Lung (tissue), 16 donors: ENCODE measurements around the gene TMEM240. TPM values are rescaled to one million over a fixed set of nuclear protein-coding genes. Genes with fewer than 3 reads are reported as not detected.

Experiments used
- ATAC-seq: fragments of 200-7000 bp; cut with Tn5 transposase; one replicate; pipeline ENCODE4 v1.9.1; 2020; ENCODE audit warnings: moderate number of reproducible peaks; ENCODE audit not compliant: insufficient read depth, low FRiP score
- DNase-seq, 3 donors: peaks; one replicate each; pipeline ENCODE4 v3.0.0-alpha.2; 2013 to 2017
- H3K27ac ChIP-seq, 2 donors: one replicate each; pipeline ENCODE4 v1.5.1; 2013; ENCODE audit warnings: mild to moderate bottlenecking in 2 of 2, moderate library complexity in 2 of 2, control low read depth in 1 of 2, inconsistent platforms in 1 of 2, low read depth in 1 of 2, low read length in 1 of 2
- H3K27me3 ChIP-seq, 3 donors: one replicate each; pipeline ENCODE4 v1.5.1; 2013; ENCODE audit warnings: low read length in 2 of 3; ENCODE audit not compliant: control insufficient read depth in 3 of 3, insufficient read depth in 3 of 3
- H3K36me3 ChIP-seq, 4 donors: one replicate each; pipeline ENCODE4 v1.5.1; 2013; ENCODE audit warnings: low read length in 4 of 4, mild to moderate bottlenecking in 1 of 4, moderate library complexity in 1 of 4; ENCODE audit not compliant: control insufficient read depth in 4 of 4, insufficient read depth in 4 of 4
- H3K4me1 ChIP-seq, 5 donors: one replicate each; pipeline ENCODE4 v1.5.1; 2013; ENCODE audit warnings: low read length in 5 of 5, mild to moderate bottlenecking in 2 of 5, moderate library complexity in 1 of 5; ENCODE audit not compliant: control insufficient read depth in 5 of 5, insufficient read depth in 5 of 5
- H3K4me3 ChIP-seq: one replicate; pipeline ENCODE4 v1.5.1; 2013; ENCODE audit warnings: mild to moderate bottlenecking, control low read depth, moderate library complexity
- H3K9ac ChIP-seq, 2 donors: one replicate each; pipeline ENCODE4 v1.5.1; 2013; ENCODE audit warnings: low read length in 2 of 2, control low read depth in 1 of 2; ENCODE audit not compliant: insufficient read depth in 1 of 2
- H3K9me3 ChIP-seq, 4 donors: one replicate each; pipeline ENCODE4 v1.5.1; 2013; ENCODE audit warnings: low read length in 3 of 4, mild to moderate bottlenecking in 1 of 4, moderate library complexity in 1 of 4; ENCODE audit not compliant: control insufficient read depth in 4 of 4, insufficient read depth in 3 of 4
- WGBS, 2 donors: extraction: QIAGEN DNeasy Blood & Tissue Kit; methylation state at CpG; one replicate each; pipeline ENCODE4 v1.1.7; 2013; 5-methylcytosine and 5-hydroxymethylcytosine counted together
- long read RNA-seq, 5 donors: transcript quantifications; one replicate each; lab custom pipeline, GENCODE V29; 2026
- polyA plus RNA-seq, 2 donors: library from polyadenylated mRNA; stranded (reverse); fragments of 200-250 nt; gene quantifications; one replicate each; pipeline ENCODE4 v1.2.1, GENCODE V29; 2013
- total RNA-seq, 2 donors: library from RNA; depleted of rRNA in 1 of 2; stranded (reverse); fragments of >200 nt in 1 of 2; gene quantifications; one replicate each; pipeline ENCODE4 v1.2.1, GENCODE V29; 2014 to 2021
- TF ChIP-seq, protein P1 (sequence below): IDR thresholded peaks from 2 replicates; pipeline ENCODE4 v1.5.1; 2012; ENCODE audit warnings: mild to moderate bottlenecking; ENCODE audit errors: control extremely low read depth, extremely low read depth
- donor health status: control.
- donor health status: control.
- donor health status: Bipolar disorder and iron deficiency.
- donor health status: healthy.
- donor health status: DM: yes; HTN: yes; CAD: no.

TMEM240 gene
- total RNA-seq (1 to 10 TPM; 2.3 to 3.9 TPM), polyA plus RNA-seq (1 to 10 TPM; 2.3 to 4.2 TPM)
- long read RNA-seq, donor 1, partial matches to known transcripts, result 0 of 2 reads
- long read RNA-seq, donor 1, other reads (novel, unspliced or antisense), result 0 of 2 reads
- long read RNA-seq, donor 2, partial matches to known transcripts, result 0 of 1 reads
- long read RNA-seq, donor 2, other reads (novel, unspliced or antisense), result 0 of 1 reads
- long read RNA-seq, donor 3, partial matches to known transcripts, result 0 of 1 reads
- long read RNA-seq, donor 3, other reads (novel, unspliced or antisense), result 0 of 1 reads
- long read RNA-seq, donor 4, partial matches to known transcripts, result 0 of 1 reads
- long read RNA-seq, donor 4, other reads (novel, unspliced or antisense), result 0 of 1 reads
- long read RNA-seq, donor 5, transcript TMEM240-201 (4 exons, 718 nt), result major isoform, 5 of 5 reads
- long read RNA-seq, donor 5, partial matches to known transcripts, result 0 of 5 reads
- long read RNA-seq, donor 5, other reads (novel, unspliced or antisense), result 0 of 5 reads

GRCh38 chr1:1540090-1540817, at the start of gene TMEM240:
Gene TMEM240, minus strand, starts transcription at chr1:1540624. Its CDS starts 278 bp downstream, at chr1:1540346.
- H3K4me3 ChIP-seq, result peak within 1 kb of the TSS; percentile 20
- TF ChIP-seq, protein P1, sequence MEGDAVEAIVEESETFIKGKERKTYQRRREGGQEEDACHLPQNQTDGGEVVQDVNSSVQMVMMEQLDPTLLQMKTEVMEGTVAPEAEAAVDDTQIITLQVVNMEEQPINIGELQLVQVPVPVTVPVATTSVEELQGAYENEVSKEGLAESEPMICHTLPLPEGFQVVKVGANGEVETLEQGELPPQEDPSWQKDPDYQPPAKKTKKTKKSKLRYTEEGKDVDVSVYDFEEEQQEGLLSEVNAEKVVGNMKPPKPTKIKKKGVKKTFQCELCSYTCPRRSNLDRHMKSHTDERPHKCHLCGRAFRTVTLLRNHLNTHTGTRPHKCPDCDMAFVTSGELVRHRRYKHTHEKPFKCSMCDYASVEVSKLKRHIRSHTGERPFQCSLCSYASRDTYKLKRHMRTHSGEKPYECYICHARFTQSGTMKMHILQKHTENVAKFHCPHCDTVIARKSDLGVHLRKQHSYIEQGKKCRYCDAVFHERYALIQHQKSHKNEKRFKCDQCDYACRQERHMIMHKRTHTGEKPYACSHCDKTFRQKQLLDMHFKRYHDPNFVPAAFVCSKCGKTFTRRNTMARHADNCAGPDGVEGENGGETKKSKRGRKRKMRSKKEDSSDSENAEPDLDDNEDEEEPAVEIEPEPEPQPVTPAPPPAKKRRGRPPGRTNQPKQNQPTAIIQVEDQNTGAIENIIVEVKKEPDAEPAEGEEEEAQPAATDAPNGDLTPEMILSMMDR, result no peak
- ATAC-seq (peak; percentile 77), DNase-seq (peak; percentile 87 to 92 (median 89))
- H3K27me3 ChIP-seq, result no peaks in the 10 kb centered on the region
- peaks cover 0 to 10% (median 3%) of the 10 kb centered on the region in 5 donors for H3K4me1 ChIP-seq
- no peak within 1 kb of the TSS for H3K9ac ChIP-seq
- peak within 1 kb of the TSS; percentile 2 to 9 for H3K27ac ChIP-seq
- WGBS, 2 donors, result 0 to 1% methylated on average over 8 to 99 of the region's 100 CpGs
- peaks cover 0 to 3% (median 0%) of the 10 kb centered on the region in 4 donors for H3K9me3 ChIP-seq
- peaks cover 0 to 22% (median 3%) of the 10 kb centered on the region in 4 donors for H3K36me3 ChIP-seq

- H3K9ac ChIP-seq, result no peak overlapping the region
- H3K9me3 ChIP-seq, result no peaks in the 10 kb centered on the region
- DNase-seq, result no peak
- peaks cover 0 to 14% (median 3%) of the 10 kb centered on the region in 3 donors for H3K27me3 ChIP-seq
- no peak for ATAC-seq
- 84 to 85% methylated on average over 23 of the region's 23 CpGs for WGBS, 2 donors
- H3K4me3 ChIP-seq, result no peak overlapping the region
- H3K4me1 ChIP-seq, result no peaks in the 10 kb centered on the region
- TF ChIP-seq, protein P1, result no peak
- no peaks in the 10 kb centered on the region for H3K36me3 ChIP-seq
- no peak overlapping the region for H3K27ac ChIP-seq
Observed at GRCh38 chr1:1583347-1584010, 43.1 kb upstream of the TMEM240 start.

- Histone ChIP-seq H3K9me3 (no peaks in the 10 kb centered on the region), H3K36me3 (no peaks in the 10 kb centered on the region), H3K9ac (no peak overlapping the region), H3K4me1 (no peaks in the 10 kb centered on the region), H3K4me3 (no peak overlapping the region), H3K27ac (no peak overlapping the region), H3K27me3 (peaks cover 0 to 14% (median 3%) of the 10 kb centered on the region in 3 donors)
- DNase-seq, result no peak
- WGBS, 2 donors, result 77 to 80% methylated on average over 9 of the region's 9 CpGs
- TF ChIP-seq, protein P1, result no peak
- no peak for ATAC-seq
Observed at GRCh38 chr1:1582585-1583346, 42.3 kb upstream of the TMEM240 start.
